Measurements from ENCODE around the gene TMEM175. TPM values are rescaled to one million over a fixed set of nuclear protein-coding genes. Genes with fewer than 3 reads are reported as not detected.

The TMEM175 gene
- total RNA-seq, 1 donor from 2014 or later = 56.5 TPM

- no peaks in the 10 kb centered on the region for H3K27me3 ChIP-seq
- intact Hi-C loops (cut with DNase I) = no loop called here
- peaks cover 22% of the 10 kb centered on the region for H3K4me1 ChIP-seq
- TF ChIP-seq POLR2A (IDR thresholded peaks at IDR 0.05) = no peak
- TF ChIP-seq CTCF (IDR thresholded peaks at IDR 0.05) = no peak
- TF ChIP-seq POLR2AphosphoS5 (IDR thresholded peaks at IDR 0.05; ENCODE audit: insufficient read depth in 1 of 2, low read depth in 1 of 2) = no peak
- no peaks in the 10 kb centered on the region for H3K9me3 ChIP-seq
- H3K27ac ChIP-seq = peak overlapping the region; percentile 26
- H3K4me3 ChIP-seq = no peak overlapping the region
- peaks cover 0 to 39% of the 10 kb centered on the region in 2 donors for H3K36me3 ChIP-seq
- no peak for DNase-seq (ENCODE audit: extremely low spot score in 2 of 2)
Measured at GRCh38 chr4:911221-911751, 21.0 kb upstream of the TMEM175 start.

- no peak for DNase-seq (ENCODE audit: extremely low spot score in 2 of 2)
- H3K27ac ChIP-seq = peak overlapping the region; percentile 26
- H3K27me3 ChIP-seq = no peaks in the 10 kb centered on the region
- intact Hi-C loops (cut with DNase I) = no loop called here
- TF ChIP-seq POLR2AphosphoS5 (IDR thresholded peaks at IDR 0.05; ENCODE audit: insufficient read depth in 1 of 2, low read depth in 1 of 2) = no peak
- TF ChIP-seq CTCF (IDR thresholded peaks at IDR 0.05) = no peak
- no peak for TF ChIP-seq POLR2A (IDR thresholded peaks at IDR 0.05)
- no peak overlapping the region for H3K4me3 ChIP-seq
- H3K9me3 ChIP-seq = no peaks in the 10 kb centered on the region
- H3K36me3 ChIP-seq = peaks cover 0 to 39% of the 10 kb centered on the region in 2 donors
- H3K4me1 ChIP-seq = peaks cover 28% of the 10 kb centered on the region
Measured at GRCh38 chr4:911871-912490, 20.3 kb upstream of the TMEM175 start.

GRCh38 chr4:912548-913279 lies 19.5 kb upstream of the TMEM175 start:
- Histone ChIP-seq H3K27ac (peak overlapping the region; percentile 26), H3K27me3 (no peaks in the 10 kb centered on the region), H3K9me3 (no peaks in the 10 kb centered on the region), H3K4me3 (no peak overlapping the region), H3K4me1 (peaks cover 29% of the 10 kb centered on the region), H3K36me3 (peaks cover 0 to 38% of the 10 kb centered on the region in 2 donors)
- TF ChIP-seq POLR2A (IDR thresholded peaks at IDR 0.05) (no peak), POLR2AphosphoS5 (IDR thresholded peaks at IDR 0.05; ENCODE audit: insufficient read depth in 1 of 2, low read depth in 1 of 2) (peak in 1 of 2 donors; percentile 75)
- DNase-seq (ENCODE audit: extremely low spot score in 2 of 2) = no peak
- intact Hi-C loops (cut with DNase I) = no loop called here

- Histone ChIP-seq H3K27me3 (no peaks in the 10 kb centered on the region), H3K9me3 (no peaks in the 10 kb centered on the region), H3K27ac (no peak overlapping the region), H3K4me3 (no peak overlapping the region), H3K36me3 (peaks cover 0 to 33% of the 10 kb centered on the region in 2 donors), H3K4me1 (peaks cover 29% of the 10 kb centered on the region)
- no peak for DNase-seq (ENCODE audit: extremely low spot score in 2 of 2)
- intact Hi-C loops (cut with DNase I) = no loop called here
- TF ChIP-seq CTCF (IDR thresholded peaks at IDR 0.05) (no peak), POLR2AphosphoS5 (IDR thresholded peaks at IDR 0.05; ENCODE audit: insufficient read depth in 1 of 2, low read depth in 1 of 2) (no peak), POLR2A (IDR thresholded peaks at IDR 0.05) (no peak)
Measured at GRCh38 chr4:913280-913618, 19.0 kb upstream of the TMEM175 start.

- no peaks in the 10 kb centered on the region for H3K27me3 ChIP-seq
- H3K4me3 ChIP-seq = no peak overlapping the region
- TF ChIP-seq POLR2A (IDR thresholded peaks at IDR 0.05) (no peak), CTCF (IDR thresholded peaks at IDR 0.05) (no peak), POLR2AphosphoS5 (IDR thresholded peaks at IDR 0.05; ENCODE audit: insufficient read depth in 1 of 2, low read depth in 1 of 2) (no peak)
- no peaks in the 10 kb centered on the region for H3K9me3 ChIP-seq
- peaks cover 33% of the 10 kb centered on the region for H3K4me1 ChIP-seq
- no peak for DNase-seq (ENCODE audit: extremely low spot score in 2 of 2)
- no peak overlapping the region for H3K27ac ChIP-seq
- H3K36me3 ChIP-seq = peaks cover 0 to 27% of the 10 kb centered on the region in 2 donors
- intact Hi-C loops (cut with DNase I) = no loop called here
Measured at GRCh38 chr4:914531-914930, 17.7 kb upstream of the TMEM175 start.

All from vagina (tissue), 2 donors.